ENCODE data around the gene FCHO2. TPM values are rescaled to one million over a fixed set of nuclear protein-coding genes. Genes with fewer than 3 reads are reported as not detected.

The FCHO2 gene
- total and polyA plus RNA-seq, 2 of the 4 experiments (the other 2 are of a cell fraction): 6.1 to 23.5 TPM

DNA sequence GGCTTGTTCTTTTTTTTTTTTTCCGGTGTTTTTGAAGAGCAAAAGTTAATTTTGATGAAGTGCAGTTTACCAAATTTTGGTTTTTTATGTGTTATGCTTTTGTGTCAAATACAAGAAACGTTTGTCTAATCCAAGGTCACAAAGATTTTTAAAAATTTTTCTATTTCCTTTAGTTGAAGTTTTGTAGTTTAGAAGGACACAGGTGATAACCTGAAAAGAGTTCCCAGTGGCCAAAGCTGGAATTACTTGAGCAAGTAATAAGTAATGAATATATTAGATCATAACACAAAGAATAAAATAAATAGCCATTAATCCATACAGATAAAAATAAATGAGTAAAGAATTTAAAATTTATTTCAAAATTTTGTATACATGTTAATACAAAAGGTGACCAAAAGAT lies 71.5 kb downstream of the FCHO2 start:
- peaks cover 8% of the 10 kb centered on the region for H3K9me1 ChIP-seq (ENCODE audit: insufficient read depth, low read length)
- DNase-seq (no peak), ATAC-seq (ENCODE audit: low read depth) (no peak)
- no peak overlapping the region for H3K4ac ChIP-seq (ENCODE audit: low read depth, low read length)
- no peaks in the 10 kb centered on the region for H3K27me3 ChIP-seq (ENCODE audit: control insufficient read depth, insufficient read depth, low read length)
- H2BK20ac ChIP-seq (ENCODE audit: low read depth, low read length): no peak overlapping the region
- no peak overlapping the region for H2AK5ac ChIP-seq (ENCODE audit: low read depth, low read length)
- peaks cover 9% of the 10 kb centered on the region for H3K4me1 ChIP-seq (ENCODE audit: control insufficient read depth, insufficient read depth, low read length)
- H3K36me3 ChIP-seq (ENCODE audit: control insufficient read depth, insufficient read depth, low read length): peaks cover 4% of the 10 kb centered on the region; the same call in 1 of the 2 replicates
- no TSS peak for BruUV-seq (replicated peaks)
- no peak overlapping the region for H2BK15ac ChIP-seq (ENCODE audit: low read depth, low read length)
- H4K91ac ChIP-seq (ENCODE audit: insufficient read depth, low read depth, low read length): no peak overlapping the region
- H2BK5ac ChIP-seq (ENCODE audit: low read depth, low read length, poor library complexity, severe bottlenecking): no peak overlapping the region
- H2AK9ac ChIP-seq (replicated peaks; ENCODE audit: low read depth, low read length, poor library complexity): no peak overlapping the region
- no peak overlapping the region for H3K27ac ChIP-seq (ENCODE audit: insufficient read depth, low read length)
- CTCF ChIA-PET: no interaction called here
- no peak overlapping the region for H4K8ac ChIP-seq (ENCODE audit: low read depth in 2 of 2, low read length in 2 of 2)
- in situ Hi-C loops (cut with MboI; ENCODE audit: low sequenced_read_pairs) (no loop called here), intact Hi-C loops (cut with micrococcal nuclease) (no loop called here), dilution Hi-C loops (cut with HindIII; ENCODE audit: low sequenced_read_pairs, unreplicated experiment) (no loop called here)
- H3K79me1 ChIP-seq (ENCODE audit: low read depth in 1 of 2, low read length in 2 of 2): peaks cover 4 to 13% of the 10 kb centered on the region in 2 experiments; a peak in 2 of 4 replicates
- H3K56ac ChIP-seq (ENCODE audit: extremely low read depth, insufficient read depth, low read length): no peak overlapping the region
- H2AFZ ChIP-seq (replicated peaks; ENCODE audit: low read length, poor library complexity): no peak overlapping the region
- H3K4me3 ChIP-seq (ENCODE audit: insufficient read depth, low read depth, low read length): no peak overlapping the region
- no peak overlapping the region for H3K9ac ChIP-seq (ENCODE audit: low read depth, low read length)
- no peaks in the 10 kb centered on the region for H3K9me3 ChIP-seq (ENCODE audit: control insufficient read depth, insufficient read depth, low read length)
- H4K5ac ChIP-seq (ENCODE audit: low read depth, low read length): no peak overlapping the region
- H3K18ac ChIP-seq (ENCODE audit: low read depth, low read length): no peak overlapping the region
- H3K4me2 ChIP-seq (ENCODE audit: low read depth, low read length): no peak overlapping the region
- H3K23ac ChIP-seq (ENCODE audit: low read depth, low read length): no peak overlapping the region
- POLR2A ChIA-PET (ENCODE audit: unreplicated experiment): no interaction called here
- no peak overlapping the region for H2BK120ac ChIP-seq (ENCODE audit: low read depth, low read length)
- TF ChIP-seq CEBPB (IDR thresholded peaks at IDR 0.05; ENCODE audit: low read depth, low read length) (no peak), MXI1 (IDR thresholded peaks at IDR 0.05; ENCODE audit: borderline replicate concordance, low read depth, low read length) (no peak), FOS (IDR thresholded peaks at IDR 0.05; ENCODE audit: low read depth, low read length) (no peak), NFE2L2 (IDR thresholded peaks at IDR 0.05; ENCODE audit: low read depth, low read length) (no peak), BHLHE40 (IDR thresholded peaks at IDR 0.05; ENCODE audit: low read depth, low read length) (no peak)
- peaks cover 2% of the 10 kb centered on the region; the same call in 1 of the 2 replicates for H4K20me1 ChIP-seq (ENCODE audit: insufficient read depth, low read length)
- H3K14ac ChIP-seq (replicated peaks; ENCODE audit: low read depth, low read length): no peak overlapping the region
- WGBS, 2 experiments (ENCODE audit: extremely low coverage in 2 of 2, insufficient read length in 1 of 2): no CpG with 5 or more reads among the region's 2 CpGs

All from IMR-90 (cell line).